OCI-LY1 (cell line): Measurements from ENCODE around the gene FAM131C.
"Not testable (repeated sequence)": the region's sequence is repeated elsewhere in the genome, so short reads cannot be mapped to it uniquely, and the experiment has no call there.

Experiments
- H2AFZ ChIP-seq: fragments of 200-600 bp; sonication (generic), shearing (Covaris generic); 2 replicates; pipeline ENCODE4 v1.6.0; 2014; ENCODE audit warnings: antibody characterized with exemption, mild to moderate bottlenecking, low read length
- H3F3A ChIP-seq: fragments of 200-600 bp; sonication (generic), shearing (Covaris generic); 2 replicates; pipeline ENCODE4 v1.6.0; 2014; ENCODE audit warnings: mild to moderate bottlenecking, antibody characterized with exemption, low read length, moderate library complexity; ENCODE audit not compliant: insufficient read depth
- H3K27ac ChIP-seq: fragments of 200-600 bp; sonication (generic); 2 replicates; pipeline ENCODE4 v1.5.1; 2014; ENCODE audit warnings: low read length, mixed run types, mild to moderate bottlenecking, low read depth; ENCODE audit not compliant: poor library complexity, severe bottlenecking
- H3K27me3 ChIP-seq: fragments of 200-600 bp; sonication (generic); 2 replicates; pipeline ENCODE4 v1.6.0; 2014; ENCODE audit warnings: antibody characterized with exemption, mild to moderate bottlenecking, low read length, moderate library complexity; ENCODE audit not compliant: insufficient read depth
- H3K36me3 ChIP-seq: fragments of 200-600 bp; sonication (generic); 2 replicates; pipeline ENCODE4 v1.6.1; 2014; ENCODE audit warnings: mild to moderate bottlenecking, antibody characterized with exemption, low read length, moderate library complexity, mixed read lengths; ENCODE audit not compliant: insufficient read depth
- H3K4me1 ChIP-seq: fragments of 200-600 bp; sonication (generic); 2 replicates; pipeline ENCODE4 v1.5.1; 2014; ENCODE audit warnings: mild to moderate bottlenecking, low read length, moderate library complexity; ENCODE audit not compliant: insufficient read depth, severe bottlenecking
- H3K4me2 ChIP-seq: fragments of 200-600 bp; sonication (generic), shearing (Covaris generic); 2 replicates; pipeline ENCODE4 v1.6.1; 2014; ENCODE audit warnings: low read length
- H3K4me3 ChIP-seq: fragments of 200-600 bp; sonication (generic); 2 replicates; pipeline ENCODE4 v1.5.1; 2014; ENCODE audit warnings: low read length, low read depth, mild to moderate bottlenecking, mixed read lengths; ENCODE audit not compliant: poor library complexity, severe bottlenecking
- H3K79me2 ChIP-seq: fragments of 200-600 bp; shearing (Covaris generic); 2 replicates; pipeline ENCODE4 v1.6.1; 2016; ENCODE audit warnings: mixed run types, low read length, mixed read lengths; ENCODE audit not compliant: insufficient read depth
- H3K9ac ChIP-seq: fragments of 200-600 bp; sonication (generic), shearing (Covaris generic); 2 replicates; pipeline ENCODE4 v1.6.1; 2014; ENCODE audit warnings: mild to moderate bottlenecking, low read length, mixed read lengths
- H3K9me2 ChIP-seq: fragments of 200-600 bp; sonication (generic), shearing (Covaris generic); 2 replicates; pipeline ENCODE4 v1.6.1; 2014; ENCODE audit warnings: low read depth, mild to moderate bottlenecking, low read length, mixed read lengths
- H3K9me3 ChIP-seq: fragments of 200-600 bp; shearing (Covaris generic); 2 replicates; pipeline ENCODE4 v1.6.1; 2014; ENCODE audit warnings: low read length, mixed read lengths
- H4K20me1 ChIP-seq: fragments of 200-600 bp; sonication (generic), shearing (Covaris generic); 2 replicates; pipeline ENCODE4 v1.6.0; 2016; ENCODE audit warnings: mild to moderate bottlenecking, low read length; ENCODE audit not compliant: insufficient read depth
- EZH2 ChIP-seq: fragments of 200-600 bp; sonication (generic), shearing (Covaris generic); IDR thresholded peaks from 2 replicates; pipeline ENCODE4 v1.8.0; 2017; ENCODE audit warnings: borderline replicate concordance, mixed run types, mild to moderate bottlenecking, antibody characterized with exemption, low read length, moderate library complexity, mixed read lengths
- TF ChIP-seq, protein P1 (sequence below): fragments of 200-600 bp; sonication (generic), shearing (Covaris generic); IDR thresholded peaks from 2 replicates; pipeline ENCODE4 v1.5.1; 2017; ENCODE audit warnings: mild to moderate bottlenecking, antibody characterized with exemption, low read length, moderate library complexity, mixed read lengths

The FAM131C gene

DNA sequence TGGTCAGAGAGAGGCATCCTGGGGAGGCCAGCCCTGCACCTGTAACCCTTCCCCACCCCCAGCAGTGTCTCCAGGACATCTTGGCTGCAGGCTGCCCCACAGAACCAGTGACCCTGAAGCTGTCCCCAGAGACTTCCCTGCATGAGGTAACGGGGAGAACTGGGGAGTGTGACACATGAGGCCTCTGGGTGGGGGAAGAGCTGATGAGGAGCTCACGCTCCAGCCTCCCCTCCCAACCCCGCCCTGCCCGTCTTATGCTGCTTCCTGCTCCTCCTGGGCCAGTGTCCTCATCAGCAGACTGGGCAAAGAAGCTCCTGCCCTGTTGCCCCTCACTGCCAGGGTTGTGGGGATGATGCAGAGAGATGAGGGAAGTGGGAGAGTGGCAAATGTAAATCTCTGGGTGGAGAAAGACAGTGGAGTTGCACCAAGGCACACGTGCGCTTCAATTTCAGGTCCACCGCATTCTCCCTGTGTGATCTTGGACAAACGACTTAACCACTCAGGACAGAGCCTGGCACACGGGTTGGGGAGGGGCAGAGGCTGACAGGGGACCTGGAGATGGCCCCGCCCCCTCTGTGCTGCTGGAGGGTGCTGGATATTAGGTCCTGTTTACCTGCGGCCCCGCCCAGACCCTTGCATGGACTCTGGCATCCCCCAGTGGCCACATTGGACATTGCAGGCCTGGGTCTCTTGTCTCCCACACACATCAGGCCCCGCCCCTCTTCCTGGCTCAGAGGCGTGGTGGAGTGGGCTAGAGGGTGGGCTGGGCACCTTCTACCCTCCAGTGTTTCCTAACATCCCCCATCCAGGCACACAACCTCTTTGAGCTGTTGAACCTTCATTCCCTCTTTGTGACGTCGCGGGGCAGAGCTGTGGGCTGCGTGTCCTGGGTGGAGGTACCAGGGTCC, 17.6 kb downstream of the FAM131C start:
- no peaks in the 10 kb centered on the region for H3K9me2 ChIP-seq
- no peaks in the 10 kb centered on the region for H3K36me3 ChIP-seq
- no peaks in the 10 kb centered on the region for H3K27me3 ChIP-seq
- H3K9me3 ChIP-seq = no peaks in the 10 kb centered on the region
- H3K27ac ChIP-seq = no peak overlapping the region
- no peaks in the 10 kb centered on the region for H3F3A ChIP-seq
- H3K4me3 ChIP-seq = no peak overlapping the region
- no peaks in the 10 kb centered on the region for H4K20me1 ChIP-seq
- H3K4me2 ChIP-seq = no peak overlapping the region
- no peak for TF ChIP-seq EZH2
- TF ChIP-seq, protein P1, sequence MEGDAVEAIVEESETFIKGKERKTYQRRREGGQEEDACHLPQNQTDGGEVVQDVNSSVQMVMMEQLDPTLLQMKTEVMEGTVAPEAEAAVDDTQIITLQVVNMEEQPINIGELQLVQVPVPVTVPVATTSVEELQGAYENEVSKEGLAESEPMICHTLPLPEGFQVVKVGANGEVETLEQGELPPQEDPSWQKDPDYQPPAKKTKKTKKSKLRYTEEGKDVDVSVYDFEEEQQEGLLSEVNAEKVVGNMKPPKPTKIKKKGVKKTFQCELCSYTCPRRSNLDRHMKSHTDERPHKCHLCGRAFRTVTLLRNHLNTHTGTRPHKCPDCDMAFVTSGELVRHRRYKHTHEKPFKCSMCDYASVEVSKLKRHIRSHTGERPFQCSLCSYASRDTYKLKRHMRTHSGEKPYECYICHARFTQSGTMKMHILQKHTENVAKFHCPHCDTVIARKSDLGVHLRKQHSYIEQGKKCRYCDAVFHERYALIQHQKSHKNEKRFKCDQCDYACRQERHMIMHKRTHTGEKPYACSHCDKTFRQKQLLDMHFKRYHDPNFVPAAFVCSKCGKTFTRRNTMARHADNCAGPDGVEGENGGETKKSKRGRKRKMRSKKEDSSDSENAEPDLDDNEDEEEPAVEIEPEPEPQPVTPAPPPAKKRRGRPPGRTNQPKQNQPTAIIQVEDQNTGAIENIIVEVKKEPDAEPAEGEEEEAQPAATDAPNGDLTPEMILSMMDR = peak; percentile 89
- no peaks in the 10 kb centered on the region for H3K79me2 ChIP-seq
- no peak overlapping the region for H2AFZ ChIP-seq
- no peak overlapping the region for H3K9ac ChIP-seq
- H3K4me1 ChIP-seq = no peaks in the 10 kb centered on the region

DNA sequence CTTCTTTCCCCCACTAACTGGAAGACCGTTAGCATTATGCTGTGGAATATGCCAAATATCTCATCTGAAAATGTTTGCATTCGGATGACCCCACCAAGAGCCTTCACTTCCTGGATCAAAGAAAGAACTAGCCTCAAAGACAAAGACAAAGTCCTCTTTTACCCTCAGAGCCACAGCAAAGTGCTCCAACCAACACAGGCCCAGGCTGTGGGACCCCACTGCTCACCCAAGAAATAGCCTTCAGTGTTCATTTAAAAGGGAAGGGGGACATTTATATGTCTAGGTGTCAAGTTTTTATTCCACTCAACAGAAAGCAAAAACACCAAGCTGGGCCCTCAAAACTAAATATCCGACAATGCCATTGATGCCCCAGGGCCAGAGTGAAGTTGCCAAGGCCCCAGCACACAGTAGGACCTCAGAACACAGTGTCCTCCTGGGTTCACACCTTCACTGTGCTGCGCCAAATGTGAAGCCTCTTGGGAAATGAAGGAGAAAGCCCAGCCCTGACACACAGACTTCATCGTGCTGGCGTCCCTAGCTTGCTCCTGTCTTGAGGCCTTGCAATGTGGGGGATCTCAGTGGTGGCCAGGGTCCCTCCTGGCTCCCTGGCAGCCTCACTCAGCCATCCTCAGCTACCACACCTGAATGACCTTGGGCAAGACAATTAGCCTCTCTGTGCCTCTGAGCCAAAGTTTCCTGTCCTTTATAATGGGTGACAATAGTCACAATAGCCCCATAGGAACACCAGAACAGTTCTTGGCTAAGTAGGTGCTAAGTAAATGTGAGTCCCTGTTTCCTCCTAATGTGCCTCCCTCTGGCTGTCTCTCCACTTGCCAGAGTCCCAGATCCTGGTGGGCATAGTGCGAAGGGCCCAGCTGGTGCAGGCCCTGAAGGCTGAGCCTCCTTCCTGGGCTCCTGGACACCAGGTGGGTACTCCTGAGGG, 18.6 kb downstream of the FAM131C start:
- no peaks in the 10 kb centered on the region for H3K79me2 ChIP-seq
- H3K36me3 ChIP-seq = no peaks in the 10 kb centered on the region

DNA sequence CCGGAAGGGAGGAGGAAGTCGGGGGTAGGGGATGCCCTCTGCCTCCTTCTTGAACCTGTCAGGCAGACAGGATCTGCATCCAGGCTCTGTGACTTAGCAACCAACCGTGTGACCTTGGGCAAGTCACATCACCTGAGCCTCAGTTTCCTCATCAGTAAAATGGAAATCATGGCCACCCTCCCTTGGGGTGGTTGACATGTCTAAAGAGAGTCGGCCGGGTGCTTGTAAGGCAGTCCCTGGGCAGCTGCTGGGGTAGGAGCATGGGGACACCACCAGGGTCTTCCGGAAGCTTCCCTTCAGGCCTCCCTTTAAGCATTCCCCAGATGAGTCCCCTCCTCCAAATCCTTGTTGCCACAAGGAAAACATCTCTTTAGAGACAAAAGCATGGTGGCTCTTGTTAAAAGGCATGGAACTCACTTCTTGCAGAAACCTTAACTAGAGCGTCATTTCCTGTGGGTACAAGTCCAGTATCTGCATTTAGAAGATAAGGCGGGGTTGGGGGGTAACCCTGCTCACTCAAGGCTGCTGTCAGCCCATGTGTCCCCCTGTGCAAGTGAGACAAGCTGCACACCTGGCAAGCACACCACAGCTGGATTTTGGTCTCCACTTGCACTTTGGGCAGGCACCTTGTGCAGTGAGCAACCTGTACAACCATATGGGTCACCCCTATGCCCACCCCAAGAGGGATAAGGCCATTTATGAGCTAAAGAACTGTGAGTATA, 19.5 kb downstream of the FAM131C start:
- no peaks in the 10 kb centered on the region for H3K27me3 ChIP-seq
- TF ChIP-seq, protein P1 = no peak
- no peak for TF ChIP-seq EZH2
- no peaks in the 10 kb centered on the region for H4K20me1 ChIP-seq
- no peak overlapping the region for H3K4me2 ChIP-seq
- no peak overlapping the region for H3K9ac ChIP-seq
- no peaks in the 10 kb centered on the region for H3K9me3 ChIP-seq
- H3K4me1 ChIP-seq = no peaks in the 10 kb centered on the region
- no peaks in the 10 kb centered on the region for H3K9me2 ChIP-seq
- no peaks in the 10 kb centered on the region for H3K79me2 ChIP-seq
- H3K4me3 ChIP-seq = no peak overlapping the region
- no peak overlapping the region for H3K27ac ChIP-seq
- no peaks in the 10 kb centered on the region for H3F3A ChIP-seq
- no peaks in the 10 kb centered on the region for H3K36me3 ChIP-seq
- no peak overlapping the region for H2AFZ ChIP-seq

More for the DNA sequence above, 18.6 kb downstream of the FAM131C start:
- Histone ChIP-seq H3K4me3 (no peak overlapping the region), H3K9ac (no peak overlapping the region), H2AFZ (no peak overlapping the region), H3K4me1 (no peaks in the 10 kb centered on the region), H3K9me2 (no peaks in the 10 kb centered on the region), H3K27ac (no peak overlapping the region), H3K4me2 (no peak overlapping the region), H4K20me1 (no peaks in the 10 kb centered on the region), H3K27me3 (no peaks in the 10 kb centered on the region), H3F3A (no peaks in the 10 kb centered on the region), H3K9me3 (no peaks in the 10 kb centered on the region)
- TF ChIP-seq, protein P1 = no peak
- TF ChIP-seq EZH2 = no peak

DNA sequence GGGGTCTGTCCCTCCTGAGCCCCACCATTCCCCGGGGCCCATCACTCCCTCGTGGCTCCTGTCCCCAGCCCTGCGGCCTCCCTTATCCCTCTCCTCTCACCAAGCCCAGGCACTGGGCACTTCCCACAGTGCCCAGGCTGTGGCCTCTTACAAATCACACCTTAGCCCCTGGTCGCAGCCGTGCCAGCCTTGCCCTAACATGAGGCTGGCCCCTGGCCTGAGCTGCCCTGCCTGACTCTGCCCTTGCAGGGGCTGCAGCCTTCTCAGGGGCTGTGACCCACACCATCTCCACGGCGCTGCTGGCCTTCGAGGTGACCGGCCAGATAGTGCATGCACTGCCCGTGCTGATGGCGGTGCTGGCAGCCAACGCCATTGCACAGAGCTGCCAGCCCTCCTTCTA, 21.5 kb downstream of the FAM131C start:
- not testable (repeated sequence) for H3K4me2 ChIP-seq, H3K4me3 ChIP-seq, H3K9me2 ChIP-seq, H3F3A ChIP-seq, H4K20me1 ChIP-seq, H3K27ac ChIP-seq, H3K9ac ChIP-seq, H3K79me2 ChIP-seq, H3K4me1 ChIP-seq, H3K9me3 ChIP-seq, H2AFZ ChIP-seq, H3K27me3 ChIP-seq, H3K36me3 ChIP-seq
